Mesenchymal stem cell (in vitro differentiated cells and primary cell): ENCODE data around the gene PRC1.

Source experiments
- DNase-seq: peaks from one replicate; pipeline ENCODE4 v3.0.0-alpha.2; 2013
- H2AFZ ChIP-seq: one replicate; pipeline ENCODE4 v1.6.1; 2013; ENCODE audit warnings: low read depth, mild to moderate bottlenecking, control low read depth, inconsistent platforms, low read length, moderate library complexity
- H2AK5ac ChIP-seq: 2 replicates; pipeline ENCODE4 v1.6.1; 2013; ENCODE audit warnings: low read length, moderate library complexity, mild to moderate bottlenecking, inconsistent platforms; ENCODE audit not compliant: severe bottlenecking
- H2BK120ac ChIP-seq: one replicate; pipeline ENCODE4 v1.6.1; 2013; ENCODE audit warnings: low read depth, mild to moderate bottlenecking, inconsistent platforms, low read length, moderate library complexity
- H2BK12ac ChIP-seq, 2 experiments: one replicate each; pipeline ENCODE4 v1.6.1; 2013; ENCODE audit warnings: inconsistent platforms in 2 of 2, low read length in 2 of 2, mild to moderate bottlenecking in 2 of 2, moderate library complexity in 2 of 2, control low read depth in 1 of 2
- H2BK15ac ChIP-seq: one replicate; pipeline ENCODE4 v1.6.1; 2013; ENCODE audit warnings: mild to moderate bottlenecking, low read depth, inconsistent platforms; ENCODE audit not compliant: poor library complexity, severe bottlenecking
- H2BK5ac ChIP-seq: 2 replicates; pipeline ENCODE4 v1.6.1; 2013; ENCODE audit warnings: low read depth, mild to moderate bottlenecking, low read length, control low read depth, inconsistent platforms; ENCODE audit not compliant: poor library complexity, severe bottlenecking
- H3K14ac ChIP-seq, 2 experiments: one replicate each; pipeline ENCODE4 v1.6.1; 2013; ENCODE audit warnings: inconsistent platforms in 2 of 2, low read length in 2 of 2, control low read depth in 1 of 2, mild to moderate bottlenecking in 1 of 2, moderate library complexity in 1 of 2
- H3K18ac ChIP-seq, 2 experiments: one replicate each; pipeline ENCODE4 v1.6.1; 2013; ENCODE audit warnings: inconsistent platforms in 2 of 2, low read length in 2 of 2, control low read depth in 1 of 2, low read depth in 1 of 2, mild to moderate bottlenecking in 1 of 2
- H3K23ac ChIP-seq, 2 experiments: one replicate each; pipeline ENCODE4 v1.6.1; 2013; ENCODE audit warnings: inconsistent platforms in 2 of 2, low read length in 2 of 2, mild to moderate bottlenecking in 2 of 2, moderate library complexity in 2 of 2, control low read depth in 1 of 2
- H3K27ac ChIP-seq: 2 replicates; pipeline ENCODE4 v1.5.1; 2013; ENCODE audit warnings: mild to moderate bottlenecking, moderate library complexity, low read length, control low read depth, inconsistent platforms; ENCODE audit not compliant: poor library complexity, severe bottlenecking
- H3K27me3 ChIP-seq, 2 experiments: 2 replicates each; pipeline versions ENCODE4 v1.6.1 to v1.7.0; 2013; ENCODE audit warnings: low read length in 2 of 2, mild to moderate bottlenecking in 2 of 2, moderate library complexity in 2 of 2, control low read depth in 1 of 2, inconsistent platforms in 1 of 2; ENCODE audit not compliant: control insufficient read depth in 1 of 2, insufficient read depth in 1 of 2
- H3K36me3 ChIP-seq, 2 experiments: 2 replicates each; pipeline versions ENCODE4 v1.6.1 to v1.7.0; 2013; ENCODE audit warnings: low read length in 2 of 2, control low read depth in 1 of 2, inconsistent platforms in 1 of 2, low read depth in 1 of 2, mild to moderate bottlenecking in 1 of 2; ENCODE audit not compliant: insufficient read depth in 2 of 2, control insufficient read depth in 1 of 2
- H3K4ac ChIP-seq, 2 experiments: one replicate each; pipeline ENCODE4 v1.6.1; 2013; ENCODE audit warnings: inconsistent platforms in 2 of 2, low read length in 2 of 2, mild to moderate bottlenecking in 2 of 2, moderate library complexity in 2 of 2, control low read depth in 1 of 2, low read depth in 1 of 2
- H3K4me1 ChIP-seq: 2 replicates; pipeline ENCODE4 v1.6.1; 2013; ENCODE audit warnings: low read depth, low read length, control low read depth; ENCODE audit not compliant: control insufficient read depth, insufficient read depth
- H3K4me2 ChIP-seq: 2 replicates; pipeline ENCODE4 v1.6.1; 2013; ENCODE audit warnings: low read length, mild to moderate bottlenecking, inconsistent platforms; ENCODE audit not compliant: poor library complexity, severe bottlenecking
- H3K4me3 ChIP-seq, 2 experiments: 2 replicates each; pipeline versions ENCODE4 v1.5.1 to v1.7.0; 2013; ENCODE audit warnings: low read length in 2 of 2, mild to moderate bottlenecking in 2 of 2, control low read depth in 1 of 2, low read depth in 1 of 2; ENCODE audit not compliant: insufficient read depth in 1 of 2
- H3K79me1 ChIP-seq: replicated peaks from 2 replicates; pipeline ENCODE4 v1.6.1; 2013; ENCODE audit warnings: mild to moderate bottlenecking, control low read depth, low read length, inconsistent platforms; ENCODE audit not compliant: poor library complexity, severe bottlenecking
- H3K9ac ChIP-seq: 2 replicates; pipeline ENCODE4 v1.7.0; 2013; ENCODE audit warnings: mild to moderate bottlenecking, low read length, moderate library complexity
- H3K9me3 ChIP-seq: 2 replicates; pipeline ENCODE4 v1.7.0; 2013; ENCODE audit warnings: mild to moderate bottlenecking, low read length; ENCODE audit not compliant: control insufficient read depth
- H4K8ac ChIP-seq: one replicate; pipeline ENCODE4 v1.6.1; 2013; ENCODE audit warnings: inconsistent platforms, mild to moderate bottlenecking, low read length, moderate library complexity
- H4K91ac ChIP-seq: one replicate; pipeline ENCODE4 v1.6.1; 2013; ENCODE audit warnings: mild to moderate bottlenecking, low read length, inconsistent platforms
- WGBS: methylation state at CpG from one replicate; pipeline ENCODE4 v1.1.7; 2013; ENCODE audit warnings: mixed read lengths; 5-methylcytosine and 5-hydroxymethylcytosine counted together

PRC1 gene

GRCh38 chr15:90955624-90956273, 38.6 kb downstream of the PRC1 start:
- Histone ChIP-seq H4K8ac (peak overlapping the region; percentile 35), H2AFZ (no peak overlapping the region), H2BK120ac (no peak overlapping the region), H2BK15ac (no peak overlapping the region), H2BK12ac (no peak overlapping the region), H3K4me2 (no peak overlapping the region), H4K91ac (no peak overlapping the region), H3K9me3 (no peaks in the 10 kb centered on the region), H3K4me3 (peak overlapping the region in 1 of 2 experiments; percentile 86), H2BK5ac (no peak overlapping the region), H3K27ac (no peak overlapping the region), H3K79me1 (peaks cover 15% of the 10 kb centered on the region), H3K4ac (no peak overlapping the region), H3K18ac (no peak overlapping the region), H3K14ac (no peak overlapping the region), H3K9ac (peak overlapping the region; percentile 96), H3K4me1 (peaks cover 21% of the 10 kb centered on the region), H3K27me3 (no peaks in the 10 kb centered on the region), H3K36me3 (peaks cover 37 to 52% of the 10 kb centered on the region in 2 experiments), H2AK5ac (no peak overlapping the region), H3K23ac (no peak overlapping the region)
- WGBS = 82% methylated on average over 18 of the region's 20 CpGs
- no peak for DNase-seq

GRCh38 chr15:90954712-90955623, 39.4 kb downstream of the PRC1 start, which contains the start of gene RCCD1:
Gene RCCD1, plus strand, starts transcription at chr15:90954884. Its CDS starts 1,851 bp downstream, at chr15:90956735.
- WGBS = 2% methylated on average over 67 of the region's 69 CpGs
- DNase-seq = peak; percentile 96
- Histone ChIP-seq H2BK12ac (no peak within 1 kb of the TSS), H3K36me3 (peaks cover 39 to 52% of the 10 kb centered on the region in 2 experiments), H2BK120ac (no peak within 1 kb of the TSS), H3K4me1 (peaks cover 22% of the 10 kb centered on the region), H3K27ac (peak within 1 kb of the TSS; percentile 68), H3K9ac (peak within 1 kb of the TSS; percentile 96), H4K91ac (peak within 1 kb of the TSS; percentile 64), H3K4me2 (peak within 1 kb of the TSS; percentile 67), H3K79me1 (peaks cover 17% of the 10 kb centered on the region), H2AK5ac (no peak within 1 kb of the TSS), H3K14ac (peak within 1 kb of the TSS in 1 of 2 experiments; percentile 45), H2AFZ (peak within 1 kb of the TSS; percentile 72), H2BK15ac (no peak within 1 kb of the TSS), H3K18ac (peak within 1 kb of the TSS; percentile 79 to 98), H3K9me3 (no peaks in the 10 kb centered on the region), H2BK5ac (peak within 1 kb of the TSS; percentile 35), H3K4ac (peak within 1 kb of the TSS; percentile 35 to 94), H3K4me3 (peak within 1 kb of the TSS; percentile 73 to 86), H3K27me3 (no peaks in the 10 kb centered on the region), H4K8ac (peak within 1 kb of the TSS; percentile 92), H3K23ac (no peak within 1 kb of the TSS)

GRCh38 chr15:90953947-90954711, 40.2 kb downstream of the PRC1 start:
- Histone ChIP-seq H3K27me3 (no peaks in the 10 kb centered on the region), H3K4me2 (peak overlapping the region; percentile 49), H2BK120ac (no peak overlapping the region), H3K9ac (peak overlapping the region; percentile 96), H3K4ac (no peak overlapping the region), H3K9me3 (no peaks in the 10 kb centered on the region), H2BK5ac (no peak overlapping the region), H2AK5ac (no peak overlapping the region), H3K4me3 (peak overlapping the region; percentile 26 to 86), H4K91ac (peak overlapping the region; percentile 48), H2BK12ac (no peak overlapping the region), H3K18ac (no peak overlapping the region), H3K79me1 (peaks cover 19% of the 10 kb centered on the region), H3K36me3 (peaks cover 47 to 56% of the 10 kb centered on the region in 2 experiments), H3K23ac (no peak overlapping the region), H3K4me1 (peaks cover 30% of the 10 kb centered on the region), H2BK15ac (no peak overlapping the region), H2AFZ (no peak overlapping the region), H4K8ac (no peak overlapping the region), H3K14ac (no peak overlapping the region), H3K27ac (no peak overlapping the region)
- no peak for DNase-seq
- WGBS = 68% methylated on average over 8 of the region's 16 CpGs
